ENCODE measurements around the gene KCNQ1OT1. TPM values are rescaled to one million over a fixed set of nuclear protein-coding genes. Genes with fewer than 3 reads are reported as not detected.
A peak's percentile ranks its signal among the peaks of the same experiment; 100 is the strongest.

The KCNQ1OT1 gene
- total and polyA plus RNA-seq, 7 donors, result 0.01 to 0.56 (median 0.30) TPM

GRCh38 chr11:2737866-2738265 lies 38.1 kb upstream of the KCNQ1OT1 start:
- H3K9me3 ChIP-seq, result no peaks in the 10 kb centered on the region
- no peaks in the 10 kb centered on the region for H3K36me3 ChIP-seq (ENCODE audit: insufficient read depth in 1 of 2, low read depth in 1 of 2)
- no peak for TF ChIP-seq CTCF (IDR thresholded peaks at IDR 0.05)
- DNase-seq (no peak), ATAC-seq (peak in 1 of 4 donors; percentile 27)
- no peak overlapping the region for H3K27ac ChIP-seq
- no peak overlapping the region for H3K4me3 ChIP-seq
- 74 to 85% (median 79%) methylated on average over 5 of the region's 5 CpGs for WGBS, 3 donors
- no peaks in the 10 kb centered on the region for H3K4me1 ChIP-seq
- intact Hi-C loops (cut with DNase I), result no loop called here
- no peaks in the 10 kb centered on the region for H3K27me3 ChIP-seq (ENCODE audit: insufficient read depth in 3 of 3, low read length in 2 of 3)

- H3K9me3 ChIP-seq, result no peaks in the 10 kb centered on the region
- H3K4me3 ChIP-seq, result no peak overlapping the region
- no peak for TF ChIP-seq CTCF (IDR thresholded peaks at IDR 0.05)
- intact Hi-C loops (cut with DNase I), result no loop called here
- no peaks in the 10 kb centered on the region for H3K4me1 ChIP-seq
- H3K27ac ChIP-seq, result no peak overlapping the region
- no peaks in the 10 kb centered on the region for H3K36me3 ChIP-seq (ENCODE audit: insufficient read depth in 1 of 2, low read depth in 1 of 2)
- no peak for DNase-seq
- 86 to 93% (median 90%) methylated on average over 7 of the region's 7 CpGs for WGBS, 3 donors
- no peaks in the 10 kb centered on the region for H3K27me3 ChIP-seq (ENCODE audit: insufficient read depth in 3 of 3, low read length in 2 of 3)
- ATAC-seq, result no peak
Observed at GRCh38 chr11:2737226-2737590, 37.4 kb upstream of the KCNQ1OT1 start.

GRCh38 chr11:2736577-2737225 lies 36.9 kb upstream of the KCNQ1OT1 start:
- Histone ChIP-seq H3K4me1 (no peaks in the 10 kb centered on the region), H3K27ac (no peak overlapping the region), H3K36me3 (ENCODE audit: insufficient read depth in 1 of 2, low read depth in 1 of 2) (no peaks in the 10 kb centered on the region), H3K27me3 (ENCODE audit: insufficient read depth in 3 of 3, low read length in 2 of 3) (no peaks in the 10 kb centered on the region), H3K4me3 (no peak overlapping the region), H3K9me3 (no peaks in the 10 kb centered on the region)
- ATAC-seq, result no peak
- intact Hi-C loops (cut with DNase I), result no loop called here
- no peak for DNase-seq
- 94 to 97% (median 96%) methylated on average over 19 to 21 of the region's 21 CpGs for WGBS, 3 donors
- TF ChIP-seq CTCF (IDR thresholded peaks at IDR 0.05), result no peak

- H3K9me3 ChIP-seq, result no peaks in the 10 kb centered on the region
- intact Hi-C loops (cut with DNase I), result no loop called here
- no peaks in the 10 kb centered on the region for H3K4me1 ChIP-seq
- DNase-seq, result no peak
- no peak overlapping the region for H3K27ac ChIP-seq
- TF ChIP-seq CTCF (IDR thresholded peaks at IDR 0.05), result no peak
- ATAC-seq, result no peak
- no peak overlapping the region for H3K4me3 ChIP-seq
- no peaks in the 10 kb centered on the region for H3K27me3 ChIP-seq (ENCODE audit: insufficient read depth in 3 of 3, low read length in 2 of 3)
- WGBS, 3 donors, result 84 to 95% (median 93%) methylated on average over 9 to 12 of the region's 12 CpGs
- no peaks in the 10 kb centered on the region for H3K36me3 ChIP-seq (ENCODE audit: insufficient read depth in 1 of 2, low read depth in 1 of 2)
Observed at GRCh38 chr11:2735053-2735589, 35.3 kb upstream of the KCNQ1OT1 start.

All from psoas muscle (tissue), 8 donors.